Parathyroid adenoma (tissue), 2 donors: ENCODE data around the gene NHSL1.

Experiments used
- H2AFZ ChIP-seq: fragments of 300-600 bp; sonication (generic); one replicate; pipeline ENCODE4 v1.7.0; 2017; ENCODE audit warnings: antibody characterized with exemption, mild to moderate bottlenecking
- H3K27ac ChIP-seq: fragments of 300-600 bp; sonication (generic); one replicate; pipeline ENCODE4 v1.7.0; 2017
- H3K27me3 ChIP-seq: fragments of 300-600 bp; sonication (generic); one replicate; pipeline ENCODE4 v1.7.0; 2017; ENCODE audit warnings: low read length; ENCODE audit not compliant: control insufficient read depth, insufficient read depth
- H3K36me3 ChIP-seq: fragments of 300-600 bp; sonication (generic); one replicate; pipeline ENCODE4 v1.7.0; 2017; ENCODE audit warnings: low read length; ENCODE audit not compliant: control insufficient read depth, insufficient read depth
- H3K4me1 ChIP-seq: fragments of 300-600 bp; sonication (generic); one replicate; pipeline ENCODE4 v1.7.0; 2017; ENCODE audit warnings: control low read depth
- H3K4me2 ChIP-seq: fragments of 300-600 bp; sonication (generic); one replicate; pipeline ENCODE4 v1.7.0; 2017; ENCODE audit warnings: low read length
- H3K4me3 ChIP-seq: fragments of 300-600 bp; sonication (generic); one replicate; pipeline ENCODE4 v1.7.0; 2017; ENCODE audit warnings: low read depth, low read length
- H3K79me2 ChIP-seq: fragments of 300-600 bp; sonication (generic); one replicate; pipeline ENCODE4 v1.7.0; 2017; ENCODE audit warnings: control low read depth
- H3K9ac ChIP-seq: fragments of 300-600 bp; sonication (generic); one replicate; pipeline ENCODE4 v1.7.0; 2017; ENCODE audit warnings: mild to moderate bottlenecking
- H3K9me3 ChIP-seq: fragments of 300-600 bp; sonication (generic); one replicate; pipeline ENCODE4 v1.7.0; 2017; ENCODE audit warnings: low read length; ENCODE audit not compliant: control insufficient read depth
- CTCF ChIP-seq: fragments of 300-600 bp; sonication (generic); IDR thresholded peaks from one replicate; pipeline ENCODE4 v1.7.0; 2017; ENCODE audit warnings: antibody characterized with exemption, mild to moderate bottlenecking
- donor health status: primary hyperparathyroidism.

The NHSL1 gene

GRCh38 chr6:138431256-138432062, 67.8 kb downstream of the NHSL1 start:
- no peak for TF ChIP-seq CTCF
- H3K79me2 ChIP-seq = no peaks in the 10 kb centered on the region
- no peaks in the 10 kb centered on the region for H3K27me3 ChIP-seq
- H3K4me1 ChIP-seq = no peaks in the 10 kb centered on the region
- no peak overlapping the region for H3K9ac ChIP-seq
- no peak overlapping the region for H2AFZ ChIP-seq
- no peak overlapping the region for H3K4me2 ChIP-seq
- H3K4me3 ChIP-seq = no peak overlapping the region
- H3K27ac ChIP-seq = no peak overlapping the region
- no peaks in the 10 kb centered on the region for H3K36me3 ChIP-seq
- no peaks in the 10 kb centered on the region for H3K9me3 ChIP-seq

- Histone ChIP-seq H3K9ac (no peak overlapping the region), H3K27ac (no peak overlapping the region), H3K4me2 (no peak overlapping the region), H3K27me3 (no peaks in the 10 kb centered on the region), H3K36me3 (no peaks in the 10 kb centered on the region), H3K4me3 (no peak overlapping the region), H3K4me1 (no peaks in the 10 kb centered on the region), H2AFZ (no peak overlapping the region), H3K79me2 (no peaks in the 10 kb centered on the region), H3K9me3 (no peaks in the 10 kb centered on the region)
- TF ChIP-seq CTCF = no peak
These were observed 68.7 kb downstream of the NHSL1 start for GRCh38 chr6:138430361-138431145.

DNA sequence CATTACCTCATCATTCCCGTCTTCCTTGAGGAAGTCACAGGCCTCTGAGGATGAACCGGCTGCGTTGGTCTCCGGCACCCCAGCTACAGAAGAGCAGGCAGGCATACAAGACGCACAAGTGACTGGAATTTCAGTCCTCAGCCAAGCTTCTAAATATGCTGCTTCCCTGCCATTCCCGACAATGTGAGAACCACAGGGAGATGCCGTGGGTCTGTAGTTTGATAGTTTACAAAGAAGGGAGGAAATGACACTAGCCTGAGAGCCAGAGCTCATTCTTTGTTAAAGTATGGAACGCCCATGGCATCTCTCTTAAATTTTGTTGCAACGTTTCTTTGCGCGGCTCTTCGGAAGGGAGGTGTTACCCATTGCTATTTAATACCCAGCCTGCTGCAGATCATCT, 69.5 kb downstream of the NHSL1 start:
- Histone ChIP-seq H3K79me2 (no peaks in the 10 kb centered on the region), H3K4me1 (no peaks in the 10 kb centered on the region), H3K9me3 (no peaks in the 10 kb centered on the region), H3K4me3 (no peak overlapping the region), H3K9ac (no peak overlapping the region), H3K4me2 (no peak overlapping the region), H3K27me3 (no peaks in the 10 kb centered on the region), H2AFZ (no peak overlapping the region), H3K27ac (no peak overlapping the region), H3K36me3 (no peaks in the 10 kb centered on the region)
- TF ChIP-seq CTCF = no peak

- Histone ChIP-seq H3K9me3 (no peaks in the 10 kb centered on the region), H3K27me3 (no peaks in the 10 kb centered on the region), H2AFZ (peak overlapping the region; percentile 39), H3K27ac (no peak overlapping the region), H3K4me2 (no peak overlapping the region), H3K9ac (no peak overlapping the region), H3K36me3 (no peaks in the 10 kb centered on the region), H3K4me3 (no peak overlapping the region), H3K4me1 (no peaks in the 10 kb centered on the region), H3K79me2 (no peaks in the 10 kb centered on the region)
- peak; percentile 76 for TF ChIP-seq CTCF
These were observed 70.2 kb downstream of the NHSL1 start for GRCh38 chr6:138428944-138429598.
